Endometrial microvascular endothelial cells (primary cell): ENCODE data around the gene OR6C70. TPM values are rescaled to one million over a fixed set of nuclear protein-coding genes. Genes with fewer than 3 reads are reported as not detected.

Source experiments
- in situ Hi-C: cut with HindIII; loops from 2 replicates; pipeline ENCODE4 v1.10.0; 2017; ENCODE audit warnings: low sequenced_read_pairs, low pct_unique_long_range_greater_than_20kb; ENCODE audit errors: inconsistent ontology term
- total RNA-seq: library from RNA; depleted of rRNA; stranded (reverse); fragments of >200 nt; gene quantifications from one replicate; pipeline ENCODE4 v1.2.3, GENCODE V29; 2015; ENCODE audit errors: inconsistent ontology term

The OR6C70 gene
- total RNA-seq, 1 donor from 2014 or later: not detected

DNA sequence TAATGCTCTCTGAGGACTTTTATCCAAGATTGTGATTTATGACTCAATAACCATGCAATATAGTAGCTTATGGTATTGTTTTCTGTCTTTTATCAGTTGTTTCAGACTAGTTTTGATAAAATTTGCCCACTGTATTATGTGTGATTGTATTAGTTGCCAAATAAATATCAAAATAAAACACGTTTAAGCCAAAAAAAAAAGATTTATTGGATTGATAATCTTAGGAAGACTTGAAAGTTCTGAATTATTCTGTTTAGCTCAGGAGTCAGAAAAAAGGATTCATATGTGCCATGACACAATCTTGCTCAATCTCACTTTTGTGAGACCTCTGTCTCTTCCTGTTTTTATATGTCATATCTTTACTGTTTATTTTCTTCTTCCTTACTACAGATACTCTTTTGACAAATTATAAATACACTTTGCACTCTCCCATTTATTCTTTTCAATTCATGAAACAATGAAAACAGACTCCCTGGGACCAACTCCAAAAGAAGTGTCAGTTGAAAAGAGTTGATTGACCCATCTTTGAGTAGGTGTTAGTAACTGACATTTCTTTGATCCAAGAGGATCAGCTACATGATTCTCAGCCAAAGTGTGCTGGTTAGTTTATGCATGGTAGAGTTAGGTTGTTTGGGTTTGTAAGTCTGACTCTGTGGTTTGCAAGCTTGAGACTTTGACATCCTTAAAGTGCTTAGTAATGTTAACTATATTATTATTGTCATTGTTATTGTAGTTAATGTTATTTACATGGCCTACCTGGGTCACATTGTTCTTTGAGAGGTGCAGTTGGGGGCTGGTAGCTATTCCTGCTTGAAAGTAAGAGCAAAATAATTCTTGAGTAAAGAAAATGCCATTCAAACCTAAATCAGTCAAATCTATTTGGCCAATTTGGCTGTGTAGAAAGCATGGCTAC lies 41.4 kb downstream of the OR6C70 start:
- in situ Hi-C loops: no loop called here

DNA sequence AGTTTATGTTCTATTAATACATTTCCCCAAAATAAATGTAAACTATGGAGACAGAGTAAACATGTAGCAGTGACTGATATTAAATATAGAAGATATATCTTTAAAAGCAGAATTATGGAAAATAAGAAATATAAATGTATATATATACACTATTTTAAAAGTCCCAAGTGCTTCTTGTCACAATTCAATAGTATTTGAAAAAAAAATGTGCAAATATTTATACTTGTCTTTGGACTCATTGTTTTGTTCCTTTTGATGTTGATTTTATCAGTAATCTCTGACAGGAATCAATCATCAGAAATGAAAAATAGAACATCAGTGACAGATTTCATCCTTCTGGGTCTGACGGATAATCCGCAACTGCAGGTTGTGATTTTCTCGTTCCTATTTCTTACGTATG lies 44.0 kb downstream of the OR6C70 start, which contains the start of gene OR6C76:
OR6C76 (plus strand) TSS at position 301 of the 400 bp plus-strand sequence; CDS start at position 301, 0 bp downstream.
- in situ Hi-C loops: no loop called here

DNA sequence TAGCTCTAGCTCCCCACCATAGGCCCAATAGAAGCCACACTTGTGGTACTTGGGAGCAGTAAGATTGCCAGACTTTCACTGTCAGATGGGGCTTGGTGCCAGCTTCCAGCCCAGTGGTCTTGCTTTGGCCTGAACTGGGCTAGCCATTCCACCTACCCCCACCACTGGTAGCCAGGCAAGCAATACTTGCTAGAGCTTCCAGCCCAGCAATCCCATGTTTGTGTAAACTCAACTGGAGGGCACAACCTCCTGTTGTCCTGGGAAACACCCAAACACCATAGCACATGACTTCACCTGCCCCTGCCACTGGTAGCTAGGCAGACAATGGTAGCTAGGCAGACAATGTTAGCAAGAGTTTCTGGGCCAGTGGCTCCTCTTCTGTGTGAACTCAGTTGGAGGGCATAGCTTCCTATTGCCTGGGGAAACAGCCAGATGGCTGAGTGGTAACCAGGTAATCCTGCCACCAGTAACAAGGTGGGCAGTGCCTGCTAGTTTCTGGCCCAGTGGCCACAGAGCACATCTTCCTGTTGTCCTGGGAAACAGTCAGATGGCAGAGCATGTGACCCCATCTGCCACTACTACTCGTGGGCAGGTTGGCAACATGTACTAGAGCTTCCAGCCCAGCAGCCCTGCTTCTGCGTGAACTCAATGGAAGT lies 49.5 kb downstream of the OR6C70 start:
- in situ Hi-C loops: no loop called here

Other genes starting within 250 kb of the OR6C70 start
- gene OR10A7, start 249.1 kb downstream of the OR6C70 start, total RNA-seq: not detected
- not detected for gene OR6C74, start 225.5 kb downstream of the OR6C70 start, total RNA-seq
- gene OR6C6, start 173.6 kb downstream of the OR6C70 start, total RNA-seq: not detected
- not detected for gene OR6C1, start 155.8 kb downstream of the OR6C70 start, total RNA-seq
- not detected for gene OR6C3, start 139.4 kb downstream of the OR6C70 start, total RNA-seq
- not detected for gene OR6C75, start 107.2 kb downstream of the OR6C70 start, total RNA-seq
- not detected for gene OR6C65, start 69.6 kb downstream of the OR6C70 start, total RNA-seq
- gene OR6C76, start 43.9 kb downstream of the OR6C70 start, total RNA-seq: not detected
- gene OR6C2, start 26.1 kb downstream of the OR6C70 start, total RNA-seq: not detected
- gene OR6C68, start 22.2 kb upstream of the OR6C70 start, total RNA-seq: not detected
- gene OR6C4, start 79.5 kb upstream of the OR6C70 start, total RNA-seq: not detected
- gene OR2AP1, start 102.3 kb upstream of the OR6C70 start, total RNA-seq: not detected
- gene OR10P1, start 166.8 kb upstream of the OR6C70 start, total RNA-seq: not detected
- not detected for gene ITGA7, start 237.8 kb upstream of the OR6C70 start, total RNA-seq
- gene BLOC1S1, start 245.9 kb upstream of the OR6C70 start, total RNA-seq: 139 TPM